ENCODE measurements around the gene SLC9C1.

Gene SLC9C1

GRCh38 chr3:112293368-112294321 lies at the start of gene SLC9C1:
Gene SLC9C1, minus strand, starts transcription at chr3:112294216. Its CDS starts 7,425 bp downstream, at chr3:112286791.
- DNase-seq (ENCODE audit: low read depth): no peak

- no peak for DNase-seq (ENCODE audit: low read depth)
Measured at GRCh38 chr3:112341386-112341785, 47.4 kb upstream of the SLC9C1 start.

GRCh38 chr3:112339609-112340008 lies 45.6 kb upstream of the SLC9C1 start:
- no peak for DNase-seq (ENCODE audit: low read depth)

GRCh38 chr3:112339134-112339533 lies 45.1 kb upstream of the SLC9C1 start:
- no peak for DNase-seq (ENCODE audit: low read depth)

GRCh38 chr3:112338727-112339056 lies 44.7 kb upstream of the SLC9C1 start:
- DNase-seq (ENCODE audit: low read depth): no peak

GRCh38 chr3:112338021-112338726 lies 44.2 kb upstream of the SLC9C1 start:
- no peak for DNase-seq (ENCODE audit: low read depth)

GRCh38 chr3:112335434-112335781 lies 41.4 kb upstream of the SLC9C1 start:
- DNase-seq (ENCODE audit: low read depth): no peak

- DNase-seq (ENCODE audit: low read depth): no peak
Measured at GRCh38 chr3:112334691-112335433, 40.8 kb upstream of the SLC9C1 start.

GRCh38 chr3:112333381-112334317 lies 39.6 kb upstream of the SLC9C1 start:
- DNase-seq (ENCODE audit: low read depth): no peak

- peak; percentile 35 for DNase-seq (ENCODE audit: low read depth)
Measured at GRCh38 chr3:112333002-112333380, 39.0 kb upstream of the SLC9C1 start, which contains the start of gene CD200. Gene CD200, plus strand, starts transcription at chr3:112333156. Its CDS starts 57 bp downstream, at chr3:112333213.

GRCh38 chr3:112331851-112332250 lies 37.8 kb upstream of the SLC9C1 start:
- no peak for DNase-seq (ENCODE audit: low read depth)

GRCh38 chr3:112327371-112327951 lies 33.4 kb upstream of the SLC9C1 start:
- no peak for DNase-seq (ENCODE audit: low read depth)

- DNase-seq (ENCODE audit: low read depth): no peak
Measured at GRCh38 chr3:112321867-112322652, 28.0 kb upstream of the SLC9C1 start.

GRCh38 chr3:112320691-112321090 lies 26.7 kb upstream of the SLC9C1 start:
- no peak for DNase-seq (ENCODE audit: low read depth)

GRCh38 chr3:112319516-112320276 lies 25.7 kb upstream of the SLC9C1 start:
- no peak for DNase-seq (ENCODE audit: low read depth)

- DNase-seq (ENCODE audit: low read depth): no peak
Measured at GRCh38 chr3:112315791-112316190, 21.8 kb upstream of the SLC9C1 start.

- no peak for DNase-seq (ENCODE audit: low read depth)
Measured at GRCh38 chr3:112314649-112315048, 20.6 kb upstream of the SLC9C1 start.

- DNase-seq (ENCODE audit: low read depth): no peak
Measured at GRCh38 chr3:112308151-112308911, 14.3 kb upstream of the SLC9C1 start.

GRCh38 chr3:112307557-112307956 lies 13.5 kb upstream of the SLC9C1 start:
- DNase-seq (ENCODE audit: low read depth): no peak

All from stimulated activated CD8-positive, alpha-beta memory T cell treated with anti-CD3 and anti-CD28 coated beads, Interleukin-4, amount 100 ng/mL, for 24 hours (primary cell).